Lower leg skin (tissue), 3 donors: Measurements from ENCODE around the gene TCF7L1.

Experiments used
- CTCF ChIP-seq, 3 donors: fragments of 450-650 bp; IDR thresholded peaks; one replicate each; pipeline ENCODE4 v1.5.1; 2016; ENCODE audit warnings: antibody characterized with exemption in 3 of 3, mild to moderate bottlenecking in 3 of 3, moderate library complexity in 2 of 3
- POLR2A ChIP-seq, 2 donors: fragments of 450-650 bp; IDR thresholded peaks; one replicate each; pipeline ENCODE4 v1.6.1; 2016 to 2017; ENCODE audit warnings: antibody characterized with exemption in 2 of 2, mild to moderate bottlenecking in 1 of 2, moderate library complexity in 1 of 2

GRCh38 chr2:85283641-85284040 lies 150.4 kb downstream of the TCF7L1 start:
- TF ChIP-seq POLR2A (IDR thresholded peaks at IDR 0.05) (no peak), CTCF (IDR thresholded peaks at IDR 0.05) (no peak)
